Bronchial epithelial cell (primary cell): Measurements from ENCODE around the gene RETREG3. TPM values are rescaled to one million over a fixed set of nuclear protein-coding genes. Genes with fewer than 3 reads are reported as not detected.
"Not testable (repeated sequence)": the region's sequence is repeated elsewhere in the genome, so short reads cannot be mapped to it uniquely, and the experiment has no call there.

Experiments used
- DNase-seq: peaks from one replicate; pipeline ENCODE4 v3.0.0-alpha.2; 2010; ENCODE audit warnings: low read depth
- FAIRE-seq: peaks from 2 replicates; lab custom pipeline; 2011; peaks lifted over from hg19 to GRCh38; lab: Jason Lieb, UNC
- H3K27me3 ChIP-seq: 2 replicates; pipeline ENCODE4 v1.5.1; 2011; ENCODE audit warnings: low read length; ENCODE audit not compliant: control insufficient read depth, insufficient read depth
- H3K36me3 ChIP-seq: 2 replicates; pipeline ENCODE4 v1.5.1; 2011; ENCODE audit warnings: low read length; ENCODE audit not compliant: control insufficient read depth, insufficient read depth
- H3K4me3 ChIP-seq: 2 replicates; pipeline ENCODE4 v1.5.1; 2011; ENCODE audit warnings: mild to moderate bottlenecking, low read depth, low read length, control low read depth
- CTCF ChIP-seq: IDR thresholded peaks from 2 replicates; pipeline ENCODE4 v1.5.1; 2011; ENCODE audit warnings: mild to moderate bottlenecking, moderate library complexity, low read length, control low read depth, inconsistent platforms; ENCODE audit not compliant: insufficient read depth, severe bottlenecking
- total RNA-seq: library from RNA; depleted of rRNA; stranded (reverse); fragments of >200 nt; gene quantifications from 2 replicates; pipeline ENCODE4 v1.2.1, GENCODE V29; 2014

The RETREG3 gene
- total RNA-seq, 1 donor from 2014 or later = 66.1 TPM

DNA sequence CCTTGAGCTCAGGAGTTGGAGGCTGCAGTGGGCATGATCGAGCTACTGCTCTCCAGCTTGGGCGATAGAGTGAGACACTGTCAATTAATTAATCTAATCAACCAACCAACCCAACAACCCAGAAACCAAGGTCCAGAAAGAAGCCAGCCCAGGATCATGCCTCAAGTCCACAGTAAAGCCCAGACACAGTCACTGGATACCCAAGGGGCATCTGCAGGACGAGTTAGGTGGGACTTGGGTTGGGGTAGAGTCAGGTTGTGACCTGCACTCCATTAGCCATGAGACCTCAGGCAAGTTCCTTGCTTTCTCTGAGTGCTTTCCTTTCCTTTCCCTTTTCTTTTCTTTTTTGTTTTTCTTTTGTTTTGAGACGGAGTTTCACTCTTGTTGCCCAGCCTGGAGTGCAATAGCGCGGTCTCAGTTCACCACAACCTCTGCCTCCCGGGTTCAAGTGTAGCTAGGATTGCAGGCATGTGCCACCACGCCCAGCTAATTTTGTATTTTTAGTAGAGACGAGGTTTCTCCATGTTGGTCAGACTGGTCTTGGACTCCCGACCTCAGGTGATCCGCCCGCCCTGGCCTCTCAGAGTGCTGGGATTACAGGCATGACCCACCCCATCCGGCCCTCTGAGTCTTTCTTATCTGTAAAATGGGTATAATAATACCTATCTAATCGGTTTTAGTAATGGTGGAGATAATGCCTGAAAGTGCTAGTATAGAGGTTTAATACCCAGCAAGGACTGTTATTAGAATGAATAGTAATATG is 60.0 kb downstream of the RETREG3 start:
- Histone ChIP-seq H3K27me3 (no peaks in the 10 kb centered on the region), H3K36me3 (peaks cover 2% of the 10 kb centered on the region), H3K4me3 (no peak overlapping the region)
- TF ChIP-seq CTCF = no peak
- FAIRE-seq (peak; percentile 36), DNase-seq (no peak)

GRCh38 chr17:42548070-42548837 is 60.9 kb downstream of the RETREG3 start:
- DNase-seq (peak; percentile 72), FAIRE-seq (no peak)
- Histone ChIP-seq H3K36me3 (peaks cover 6% of the 10 kb centered on the region), H3K27me3 (no peaks in the 10 kb centered on the region), H3K4me3 (peak overlapping the region; percentile 46)
- peak; percentile 84 for TF ChIP-seq CTCF

- no peaks in the 10 kb centered on the region for H3K27me3 ChIP-seq
- no peak for FAIRE-seq
Measured at GRCh38 chr17:42547698-42548069, 61.5 kb downstream of the RETREG3 start.

DNA sequence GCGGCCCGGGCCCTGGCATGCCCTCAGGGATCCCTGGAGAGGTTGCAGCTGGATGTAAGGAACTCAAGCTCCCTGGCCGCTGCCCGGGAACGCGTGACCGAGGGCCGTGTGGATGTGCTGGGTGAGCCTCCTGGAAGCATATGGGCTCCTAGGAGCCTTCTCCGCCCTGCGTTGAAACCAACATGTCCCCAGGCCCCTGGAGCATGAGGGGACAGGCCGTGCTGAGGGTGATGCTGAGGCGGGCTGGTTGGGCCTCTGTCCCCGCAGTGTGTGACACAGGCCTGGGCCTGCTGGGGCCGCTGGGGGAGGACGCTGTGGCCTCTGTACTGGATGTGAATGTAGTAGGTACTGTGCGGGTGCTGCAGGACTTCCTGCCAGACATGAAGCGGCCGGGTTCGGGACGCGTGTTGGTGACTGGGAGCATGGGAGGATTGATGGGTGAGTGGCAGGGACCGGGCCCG is 62.1 kb downstream of the RETREG3 start:
- no peak for DNase-seq
- H3K4me3 ChIP-seq = no peak overlapping the region
- no peak for FAIRE-seq
- H3K36me3 ChIP-seq = peaks cover 9% of the 10 kb centered on the region
- H3K27me3 ChIP-seq = no peaks in the 10 kb centered on the region
- TF ChIP-seq CTCF = no peak

More at GRCh38 chr17:42547698-42548069, 61.5 kb downstream of the RETREG3 start:
- H3K4me3 ChIP-seq = no peak overlapping the region
- no peak for TF ChIP-seq CTCF
- peaks cover 9% of the 10 kb centered on the region for H3K36me3 ChIP-seq
- no peak for DNase-seq

- peak; percentile 99 for FAIRE-seq
- DNase-seq, H3K27me3 ChIP-seq, H3K4me3 ChIP-seq: not testable (repeated sequence)
- peaks cover 13% of the 10 kb centered on the region for H3K36me3 ChIP-seq
Measured at GRCh38 chr17:42545755-42546505, 63.2 kb downstream of the RETREG3 start.
